Gastrocnemius medialis (tissue), 4 donors: ENCODE measurements around the gene STX8. TPM values are rescaled to one million over a fixed set of nuclear protein-coding genes. Genes with fewer than 3 reads are reported as not detected.

Experiments used
- ATAC-seq, 2 donors: fragments of 150-250 bp; one replicate each; pipeline ENCODE4 v1.9.1; 2016
- DNase-seq, 2 donors: peaks; one replicate each; pipeline ENCODE4 v3.0.0-alpha.2; 2019
- H3K27ac ChIP-seq, 4 donors: fragments of 200-600 bp; sonication (generic); 1 replicate in 1 of 4; 2 replicates in 3 of 4; pipeline ENCODE4 v1.5.1; 2016 to 2018; ENCODE audit warnings: mild to moderate bottlenecking in 2 of 4, moderate library complexity in 1 of 4
- H3K27me3 ChIP-seq, 3 donors: fragments of 200-600 bp; sonication (generic) in 2 of 3; 1 replicate in 1 of 3; 2 replicates in 2 of 3; pipeline versions ENCODE4 v1.5.1 to v1.6.0; 2016 to 2019; ENCODE audit warnings: mild to moderate bottlenecking in 1 of 3, moderate library complexity in 1 of 3
- H3K36me3 ChIP-seq, 2 donors: fragments of 200-600 bp; sonication (generic) in 1 of 2; one replicate each; pipeline ENCODE4 v1.5.1; 2017 to 2018
- H3K4me1 ChIP-seq, 2 donors: fragments of 200-600 bp; sonication (generic) in 1 of 2; one replicate each; pipeline ENCODE4 v1.5.1; 2016 to 2017; ENCODE audit warnings: mild to moderate bottlenecking in 2 of 2
- H3K4me3 ChIP-seq, 4 donors: fragments of 200-600 bp; sonication (generic) in 3 of 4; 1 replicate in 1 of 4; 2 replicates in 3 of 4; pipeline ENCODE4 v1.5.1; 2016 to 2019; ENCODE audit warnings: mild to moderate bottlenecking in 2 of 4
- H3K9me3 ChIP-seq, 3 donors: fragments of 200-600 bp; sonication (generic) in 2 of 3; 1 replicate in 1 of 3; 2 replicates in 2 of 3; pipeline ENCODE4 v1.5.1; 2016 to 2019
- CTCF ChIP-seq, 5 experiments: fragments of 450-650 bp in 3 of 5; fragments of 200-600 bp in 2 of 5; sonication (generic) in 2 of 5; IDR thresholded peaks in 4 of 5; conservative IDR thresholded peaks in 1 of 5; 1 replicate in 4 of 5; 2 replicates in 1 of 5; pipeline ENCODE4 v1.5.1; 2016 to 2019; ENCODE audit warnings: antibody characterized with exemption in 5 of 5, mild to moderate bottlenecking in 3 of 5, moderate library complexity in 3 of 5
- POLR2A ChIP-seq, 2 donors: fragments of 450-650 bp; IDR thresholded peaks; one replicate each; pipeline ENCODE4 v1.6.1; 2017; ENCODE audit warnings: antibody characterized with exemption in 2 of 2, mild to moderate bottlenecking in 2 of 2, moderate library complexity in 2 of 2
- in situ Hi-C, 4 donors: fragments of 200-750 bp; cut with MboI; loops; one replicate each; pipeline versions ENCODE4 v1.15.0 to v1.8.0; 2017; ENCODE audit warnings: low sequenced_read_pairs in 4 of 4
- intact Hi-C: fragments of 100-400 bp; cut with DNase I; formaldehyde crosslinking; loops from one replicate; pipeline ENCODE4 v1.15.1; 2023; ENCODE audit warnings: low total_unique reads
- total RNA-seq, 4 donors: library from RNA; depleted of rRNA; stranded (reverse); fragments of >200 nt; gene quantifications; one replicate each; pipeline versions ENCODE4 v1.1.0 to v1.2.3, GENCODE V29; 2016

Gene STX8
- total RNA-seq, 4 donors from 2014 or later = 39.1 to 67.7 (median 58.2) TPM

GRCh38 chr17:9436630-9437029 lies 139.0 kb downstream of the STX8 start:
- in situ Hi-C loops = no loop called here
- H3K27me3 ChIP-seq = no peaks in the 10 kb centered on the region
- ATAC-seq (no peak), DNase-seq (no peak)
- no peaks in the 10 kb centered on the region for H3K36me3 ChIP-seq
- TF ChIP-seq CTCF (IDR thresholded peaks at IDR 0.05 in 4 of 5, conservative IDR thresholded peaks at IDR 0.05 in 1 of 5) = no peak
- no peak for TF ChIP-seq POLR2A (IDR thresholded peaks at IDR 0.05)
- H3K9me3 ChIP-seq = no peaks in the 10 kb centered on the region
- H3K27ac ChIP-seq = no peak overlapping the region
- intact Hi-C loops = loop anchor here (10.0 kb wide), 1 partner anchor 88 kb away; no protein-coding TSS in a partner anchor
- peaks cover 20 to 27% of the 10 kb centered on the region in 2 donors for H3K4me1 ChIP-seq
- H3K4me3 ChIP-seq = no peak overlapping the region

GRCh38 chr17:9435165-9435564 lies 140.5 kb downstream of the STX8 start:
- no peak for TF ChIP-seq POLR2A (IDR thresholded peaks at IDR 0.05)
- no peak for TF ChIP-seq CTCF (IDR thresholded peaks at IDR 0.05 in 4 of 5, conservative IDR thresholded peaks at IDR 0.05 in 1 of 5)
- Histone ChIP-seq H3K27ac (no peak overlapping the region), H3K27me3 (no peaks in the 10 kb centered on the region), H3K36me3 (no peaks in the 10 kb centered on the region), H3K4me1 (peaks cover 25 to 32% of the 10 kb centered on the region in 2 donors), H3K9me3 (no peaks in the 10 kb centered on the region), H3K4me3 (no peak overlapping the region)
- in situ Hi-C loops = no loop called here
- DNase-seq (no peak), ATAC-seq (no peak)
- intact Hi-C loops = loop anchor here (10.0 kb wide), 1 partner anchor 90 kb away; no protein-coding TSS in a partner anchor

- Histone ChIP-seq H3K27me3 (no peaks in the 10 kb centered on the region), H3K4me3 (no peak overlapping the region), H3K9me3 (no peaks in the 10 kb centered on the region), H3K36me3 (no peaks in the 10 kb centered on the region), H3K27ac (peak overlapping the region in 1 of 4 donors; percentile 6), H3K4me1 (peaks cover 25 to 32% of the 10 kb centered on the region in 2 donors)
- TF ChIP-seq CTCF (IDR thresholded peaks at IDR 0.05 in 4 of 5, conservative IDR thresholded peaks at IDR 0.05 in 1 of 5) = no peak
- no peak for TF ChIP-seq POLR2A (IDR thresholded peaks at IDR 0.05)
- in situ Hi-C loops (no loop called here), intact Hi-C loops (loop anchor here (5.0 to 10.0 kb wide), 2 partner anchors 62 to 90 kb away; no protein-coding TSS in a partner anchor)
- ATAC-seq (peak in 1 of 2 donors; percentile 60), DNase-seq (no peak)
Measured at GRCh38 chr17:9434642-9435057, 141.0 kb downstream of the STX8 start.

- Histone ChIP-seq H3K27ac (peak overlapping the region; percentile 34 to 75 (median 51)), H3K36me3 (no peaks in the 10 kb centered on the region), H3K4me1 (peaks cover 25 to 32% of the 10 kb centered on the region in 2 donors), H3K4me3 (no peak overlapping the region), H3K9me3 (no peaks in the 10 kb centered on the region), H3K27me3 (no peaks in the 10 kb centered on the region)
- intact Hi-C loops (loop anchor here (5.0 to 10.0 kb wide), 2 partner anchors 61 to 92 kb away; no protein-coding TSS in a partner anchor), in situ Hi-C loops (no loop called here)
- ATAC-seq (no peak), DNase-seq (no peak)
- TF ChIP-seq POLR2A (IDR thresholded peaks at IDR 0.05) (no peak), CTCF (IDR thresholded peaks at IDR 0.05 in 4 of 5, conservative IDR thresholded peaks at IDR 0.05 in 1 of 5) (no peak)
Measured at GRCh38 chr17:9432934-9433421, 142.6 kb downstream of the STX8 start.
